H54 (cell line): Measurements from ENCODE around the gene UAP1L1.

Source experiments
- DNase-seq: peaks from one replicate; pipeline ENCODE4 v3.0.0; 2011; ENCODE audit warnings: low spot score, mixed read lengths; ENCODE audit not compliant: insufficient read length
- FAIRE-seq: peaks from 3 replicates; lab custom pipeline; 2011; peaks lifted over from hg19 to GRCh38; lab: Jason Lieb, UNC
- POLR2A ChIP-seq: IDR thresholded peaks from 2 replicates; pipeline ENCODE4 v1.6.1; 2011; ENCODE audit warnings: low read depth, mild to moderate bottlenecking, low read length

Gene UAP1L1

GRCh38 chr9:137096785-137097546 lies 19.6 kb downstream of the UAP1L1 start:
- DNase-seq (no peak), FAIRE-seq (no peak)
- no peak for TF ChIP-seq POLR2A

GRCh38 chr9:137097761-137098462 lies 20.6 kb downstream of the UAP1L1 start:
- no peak for FAIRE-seq
- DNase-seq, result no peak

GRCh38 chr9:137099231-137099630 lies 21.9 kb downstream of the UAP1L1 start:
- FAIRE-seq, result no peak

More at GRCh38 chr9:137097761-137098462, 20.6 kb downstream of the UAP1L1 start:
- no peak for TF ChIP-seq POLR2A

GRCh38 chr9:137103206-137103999 lies 26.1 kb downstream of the UAP1L1 start:
- FAIRE-seq (no peak), DNase-seq (no peak)
- TF ChIP-seq POLR2A, result no peak

More at GRCh38 chr9:137099231-137099630, 21.9 kb downstream of the UAP1L1 start:
- no peak for TF ChIP-seq POLR2A
- DNase-seq, result no peak

- FAIRE-seq (no peak), DNase-seq (no peak)
- no peak for TF ChIP-seq POLR2A
Observed at GRCh38 chr9:137105814-137106661, 28.7 kb downstream of the UAP1L1 start.

GRCh38 chr9:137106662-137107250 lies 29.4 kb downstream of the UAP1L1 start:
- DNase-seq (no peak), FAIRE-seq (no peak)
- TF ChIP-seq POLR2A, result no peak

- no peak for DNase-seq
- TF ChIP-seq POLR2A, result no peak
- FAIRE-seq, result no peak
Observed at GRCh38 chr9:137107312-137107921, 30.1 kb downstream of the UAP1L1 start.

- FAIRE-seq (no peak), DNase-seq (no peak)
- TF ChIP-seq POLR2A, result no peak
Observed at GRCh38 chr9:137107982-137108381, 30.7 kb downstream of the UAP1L1 start.

- FAIRE-seq, result no peak
- no peak for DNase-seq
- TF ChIP-seq POLR2A, result no peak
Observed at GRCh38 chr9:137108608-137109249, 31.4 kb downstream of the UAP1L1 start.

GRCh38 chr9:137109250-137110146 lies 32.2 kb downstream of the UAP1L1 start:
- TF ChIP-seq POLR2A, result no peak
- no peak for DNase-seq
- FAIRE-seq, result no peak
